Smooth muscle cell (in vitro differentiated cells): ENCODE results near the gene NUTF2. TPM values are rescaled to one million over a fixed set of nuclear protein-coding genes. Genes with fewer than 3 reads are reported as not detected.

Experiments
- DNase-seq: peaks from one replicate; lab custom pipeline; 2025; ENCODE audit not compliant: unreplicated experiment; lab: John Stamatoyannopoulos, UW
- H2AFZ ChIP-seq: fragments of 200-600 bp; sonication (generic); 2 replicates; pipeline ENCODE4 v1.6.0; 2016; ENCODE audit warnings: antibody characterized with exemption, low read depth, mild to moderate bottlenecking
- H3F3A ChIP-seq: fragments of 200-600 bp; sonication (generic); 2 replicates; pipeline ENCODE4 v1.6.0; 2017; ENCODE audit warnings: antibody characterized with exemption, low read depth
- H3K27ac ChIP-seq: fragments of 200-600 bp; sonication (generic); 2 replicates; pipeline ENCODE4 v1.5.1; 2016; ENCODE audit warnings: low read depth, mild to moderate bottlenecking
- H3K27me3 ChIP-seq: fragments of 200-600 bp; sonication (generic); 2 replicates; pipeline ENCODE4 v1.6.1; 2016; ENCODE audit warnings: low read depth, mild to moderate bottlenecking
- H3K36me3 ChIP-seq: fragments of 200-600 bp; sonication (generic); 2 replicates; pipeline ENCODE4 v1.5.1; 2016; ENCODE audit warnings: low read depth
- H3K4me1 ChIP-seq: fragments of 200-600 bp; sonication (generic); 2 replicates; pipeline ENCODE4 v1.5.1; 2016; ENCODE audit warnings: low read depth
- H3K4me2 ChIP-seq: fragments of 200-600 bp; sonication (generic); 2 replicates; pipeline ENCODE4 v1.6.0; 2016; ENCODE audit warnings: mild to moderate bottlenecking
- H3K4me3 ChIP-seq: fragments of 200-600 bp; sonication (generic); 2 replicates; pipeline ENCODE4 v1.5.1; 2016; ENCODE audit warnings: mild to moderate bottlenecking
- H3K79me2 ChIP-seq: fragments of 200-600 bp; sonication (generic); 2 replicates; pipeline ENCODE4 v1.6.0; 2016; ENCODE audit warnings: low read depth, mild to moderate bottlenecking
- H3K9ac ChIP-seq: fragments of 200-600 bp; sonication (generic); 2 replicates; pipeline ENCODE4 v1.6.0; 2016; ENCODE audit warnings: low read depth
- H3K9me3 ChIP-seq: fragments of 200-600 bp; sonication (generic); replicated peaks from 2 replicates; pipeline ENCODE4 v1.5.1; 2016; ENCODE audit warnings: low read depth
- H4K20me1 ChIP-seq: fragments of 200-600 bp; sonication (generic); 2 replicates; pipeline ENCODE4 v1.6.0; 2016; ENCODE audit warnings: low read depth
- WGBS: methylation state at CpG from one replicate; pipeline ENCODE4 v1.1.7; 2016; ENCODE audit warnings: low lambda C conversion rate; 5-methylcytosine and 5-hydroxymethylcytosine counted together
- polyA plus RNA-seq: library from polyadenylated mRNA; unstranded; fragments of >200 nt; fragmentation: Nextera tagmentation; extraction: Ambion mirVana; gene quantifications from 2 replicates; pipeline ENCODE4 v1.2.1, GENCODE V29; 2016
- total RNA-seq: library from RNA; depleted of rRNA; stranded (reverse); fragments of >200 nt; gene quantifications from 2 replicates; pipeline ENCODE4 v1.2.3, GENCODE V29; 2014
- TF ChIP-seq, protein P1 (sequence below): fragments of 200-600 bp; sonication (generic); IDR thresholded peaks from 2 replicates; pipeline ENCODE4 v1.5.1; 2017; ENCODE audit warnings: borderline replicate concordance, mild to moderate bottlenecking, antibody characterized with exemption; ENCODE audit not compliant: insufficient read depth, poor library complexity, severe bottlenecking

Gene NUTF2
- total and polyA plus RNA-seq, 2 experiments from 2014 or later = 115 to 202 TPM

- H2AFZ ChIP-seq = no peak overlapping the region
- no peaks in the 10 kb centered on the region for H3K27me3 ChIP-seq
- H3K9me3 ChIP-seq = no peaks in the 10 kb centered on the region
- peaks cover 13% of the 10 kb centered on the region for H3K4me1 ChIP-seq
- WGBS = 98% methylated on average over 11 of the region's 11 CpGs
- H3F3A ChIP-seq = peaks cover 6% of the 10 kb centered on the region
- peaks cover 32% of the 10 kb centered on the region for H4K20me1 ChIP-seq
- H3K4me3 ChIP-seq = no peak overlapping the region
- H3K27ac ChIP-seq = no peak overlapping the region
- no peak overlapping the region for H3K9ac ChIP-seq
- H3K4me2 ChIP-seq = no peak overlapping the region
- DNase-seq = no peak
- H3K36me3 ChIP-seq = no peaks in the 10 kb centered on the region
- TF ChIP-seq, protein P1, sequence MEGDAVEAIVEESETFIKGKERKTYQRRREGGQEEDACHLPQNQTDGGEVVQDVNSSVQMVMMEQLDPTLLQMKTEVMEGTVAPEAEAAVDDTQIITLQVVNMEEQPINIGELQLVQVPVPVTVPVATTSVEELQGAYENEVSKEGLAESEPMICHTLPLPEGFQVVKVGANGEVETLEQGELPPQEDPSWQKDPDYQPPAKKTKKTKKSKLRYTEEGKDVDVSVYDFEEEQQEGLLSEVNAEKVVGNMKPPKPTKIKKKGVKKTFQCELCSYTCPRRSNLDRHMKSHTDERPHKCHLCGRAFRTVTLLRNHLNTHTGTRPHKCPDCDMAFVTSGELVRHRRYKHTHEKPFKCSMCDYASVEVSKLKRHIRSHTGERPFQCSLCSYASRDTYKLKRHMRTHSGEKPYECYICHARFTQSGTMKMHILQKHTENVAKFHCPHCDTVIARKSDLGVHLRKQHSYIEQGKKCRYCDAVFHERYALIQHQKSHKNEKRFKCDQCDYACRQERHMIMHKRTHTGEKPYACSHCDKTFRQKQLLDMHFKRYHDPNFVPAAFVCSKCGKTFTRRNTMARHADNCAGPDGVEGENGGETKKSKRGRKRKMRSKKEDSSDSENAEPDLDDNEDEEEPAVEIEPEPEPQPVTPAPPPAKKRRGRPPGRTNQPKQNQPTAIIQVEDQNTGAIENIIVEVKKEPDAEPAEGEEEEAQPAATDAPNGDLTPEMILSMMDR = no peak
- peaks cover 38% of the 10 kb centered on the region for H3K79me2 ChIP-seq
These were observed 30.3 kb downstream of the NUTF2 start for GRCh38 chr16:67877064-67877463.

DNA sequence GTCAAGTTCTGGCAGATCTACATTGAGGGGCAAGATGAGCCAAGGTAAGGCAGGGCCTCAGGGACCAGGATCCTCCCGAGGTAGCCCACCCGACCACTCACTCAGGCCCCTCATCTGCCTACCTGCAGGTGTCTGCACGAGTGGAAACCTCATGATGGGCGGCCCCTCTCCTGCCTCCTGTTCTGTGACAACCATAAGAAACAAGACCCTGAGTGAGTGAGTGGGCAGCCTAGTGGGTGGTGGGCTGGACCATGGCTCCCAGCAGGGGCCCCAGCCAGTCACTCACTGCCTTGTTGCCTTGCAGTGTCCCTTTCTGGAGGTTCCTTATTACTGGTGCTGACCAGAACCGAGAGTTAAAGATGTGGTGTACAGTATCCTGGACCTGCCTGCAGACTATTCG is 31.5 kb downstream of the NUTF2 start:
- Histone ChIP-seq H3K4me3 (no peak overlapping the region), H3K9me3 (no peaks in the 10 kb centered on the region), H3F3A (no peaks in the 10 kb centered on the region), H3K27me3 (no peaks in the 10 kb centered on the region), H3K9ac (no peak overlapping the region), H3K27ac (no peak overlapping the region), H3K36me3 (no peaks in the 10 kb centered on the region), H3K79me2 (peaks cover 36% of the 10 kb centered on the region), H3K4me2 (no peak overlapping the region), H3K4me1 (peaks cover 13% of the 10 kb centered on the region), H4K20me1 (peaks cover 33% of the 10 kb centered on the region), H2AFZ (no peak overlapping the region)
- TF ChIP-seq, protein P1 = no peak
- no peak for DNase-seq
- WGBS = 99% methylated on average over 6 of the region's 6 CpGs

- no peak for DNase-seq
- H3K9me3 ChIP-seq = no peaks in the 10 kb centered on the region
- H3K4me3 ChIP-seq = no peak overlapping the region
- no peak overlapping the region for H3K4me2 ChIP-seq
- WGBS = 96% methylated on average over 9 of the region's 9 CpGs
- TF ChIP-seq, protein P1 = no peak
- no peaks in the 10 kb centered on the region for H3F3A ChIP-seq
- peaks cover 30% of the 10 kb centered on the region for H3K79me2 ChIP-seq
- H3K27ac ChIP-seq = no peak overlapping the region
- H2AFZ ChIP-seq = no peak overlapping the region
- H3K4me1 ChIP-seq = peaks cover 9% of the 10 kb centered on the region
- H4K20me1 ChIP-seq = peaks cover 35% of the 10 kb centered on the region
- no peaks in the 10 kb centered on the region for H3K27me3 ChIP-seq
- no peak overlapping the region for H3K9ac ChIP-seq
- H3K36me3 ChIP-seq = no peaks in the 10 kb centered on the region
These were observed 32.1 kb downstream of the NUTF2 start for GRCh38 chr16:67878846-67879245.

DNA sequence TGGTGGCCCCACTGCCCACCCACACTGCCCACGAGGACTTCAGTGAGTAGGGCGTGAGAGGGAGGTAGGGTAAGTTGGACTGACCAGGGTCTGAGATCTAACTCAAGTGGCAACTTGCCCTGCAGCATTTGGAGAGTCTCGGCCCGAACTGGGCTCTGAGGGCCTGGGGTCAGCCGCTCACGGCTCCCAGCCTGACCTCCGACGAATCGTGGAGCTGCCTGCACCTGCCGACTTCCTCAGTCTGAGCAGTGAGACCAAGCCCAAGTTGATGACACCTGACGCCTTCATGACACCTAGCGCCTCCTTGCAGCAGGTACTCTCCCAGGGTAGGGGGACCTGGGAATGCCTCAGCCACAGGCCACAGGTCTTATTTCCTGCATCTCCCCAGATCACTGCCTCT is 32.7 kb downstream of the NUTF2 start:
- H3K4me3 ChIP-seq = no peak overlapping the region
- H3K36me3 ChIP-seq = no peaks in the 10 kb centered on the region
- H3K4me2 ChIP-seq = no peak overlapping the region
- TF ChIP-seq, protein P1 = no peak
- H4K20me1 ChIP-seq = peaks cover 35% of the 10 kb centered on the region
- no peaks in the 10 kb centered on the region for H3K9me3 ChIP-seq
- H3K27me3 ChIP-seq = no peaks in the 10 kb centered on the region
- peaks cover 3% of the 10 kb centered on the region for H3K4me1 ChIP-seq
- H3F3A ChIP-seq = no peaks in the 10 kb centered on the region
- H3K9ac ChIP-seq = no peak overlapping the region
- H3K27ac ChIP-seq = no peak overlapping the region
- peaks cover 24% of the 10 kb centered on the region for H3K79me2 ChIP-seq
- no peak overlapping the region for H2AFZ ChIP-seq
- DNase-seq = no peak
- 97% methylated on average over 12 of the region's 12 CpGs for WGBS
